ENCODE results near the gene OR4K17. TPM values are rescaled to one million over a fixed set of nuclear protein-coding genes. Genes with fewer than 3 reads are reported as not detected.
"Not testable (repeated sequence)": the region's sequence is repeated elsewhere in the genome, so short reads cannot be mapped to it uniquely, and the experiment has no call there.

Gene OR4K17
- total RNA-seq, 1 donor = not detected

- H3K4me2 ChIP-seq (ENCODE audit: insufficient read depth, low read length) = no peak overlapping the region
- H3K4me1 ChIP-seq (ENCODE audit: insufficient read depth, low read length) = no peaks in the 10 kb centered on the region
- no peaks in the 10 kb centered on the region for H3K79me2 ChIP-seq (ENCODE audit: insufficient read depth, low read length)
- no peak for TF ChIP-seq CTCF (IDR thresholded peaks at IDR 0.05; ENCODE audit: extremely low read depth, low read depth, low read length)
- H4K20me1 ChIP-seq (ENCODE audit: insufficient read depth, low read length) = no peaks in the 10 kb centered on the region
- no peak overlapping the region for H3K4me3 ChIP-seq (ENCODE audit: insufficient read depth, low read length)
- no peak overlapping the region for H3K27ac ChIP-seq (ENCODE audit: low read depth, low read length)
- H3K36me3 ChIP-seq (ENCODE audit: insufficient read depth, low read length) = no peaks in the 10 kb centered on the region
- no peaks in the 10 kb centered on the region for H3K27me3 ChIP-seq (ENCODE audit: insufficient read depth, low read length)
- DNase-seq (ENCODE audit: insufficient read length, low spot score, missing footprints) = no peak
- H3K9me3 ChIP-seq (ENCODE audit: low read depth, low read length) = no peaks in the 10 kb centered on the region
- H2AFZ ChIP-seq (ENCODE audit: low read length) = no peak overlapping the region
These were observed 33.4 kb downstream of the OR4K17 start for GRCh38 chr14:20143911-20144310.

GRCh38 chr14:20144820-20145219 is 34.3 kb downstream of the OR4K17 start:
- no peaks in the 10 kb centered on the region for H3K9me3 ChIP-seq (ENCODE audit: low read depth, low read length)
- no peaks in the 10 kb centered on the region for H3K36me3 ChIP-seq (ENCODE audit: insufficient read depth, low read length)
- H3K4me2 ChIP-seq (ENCODE audit: insufficient read depth, low read length) = no peak overlapping the region
- H3K4me3 ChIP-seq (ENCODE audit: insufficient read depth, low read length) = no peak overlapping the region
- no peaks in the 10 kb centered on the region for H3K27me3 ChIP-seq (ENCODE audit: insufficient read depth, low read length)
- TF ChIP-seq CTCF (IDR thresholded peaks at IDR 0.05; ENCODE audit: extremely low read depth, low read depth, low read length) = no peak
- no peak overlapping the region for H3K27ac ChIP-seq (ENCODE audit: low read depth, low read length)
- no peaks in the 10 kb centered on the region for H3K79me2 ChIP-seq (ENCODE audit: insufficient read depth, low read length)
- H4K20me1 ChIP-seq (ENCODE audit: insufficient read depth, low read length) = no peaks in the 10 kb centered on the region
- DNase-seq (ENCODE audit: insufficient read length, low spot score, missing footprints) = no peak
- H3K4me1 ChIP-seq (ENCODE audit: insufficient read depth, low read length) = no peaks in the 10 kb centered on the region
- H2AFZ ChIP-seq (ENCODE audit: low read length) = no peak overlapping the region

- peaks cover 2% of the 10 kb centered on the region for H3K9me3 ChIP-seq (ENCODE audit: low read depth, low read length)
- no peaks in the 10 kb centered on the region for H4K20me1 ChIP-seq (ENCODE audit: insufficient read depth, low read length)
- no peak for DNase-seq (ENCODE audit: insufficient read length, low spot score, missing footprints)
- H2AFZ ChIP-seq (ENCODE audit: low read length) = no peak overlapping the region
- no peaks in the 10 kb centered on the region for H3K4me1 ChIP-seq (ENCODE audit: insufficient read depth, low read length)
- H3K79me2 ChIP-seq (ENCODE audit: insufficient read depth, low read length) = no peaks in the 10 kb centered on the region
- no peak overlapping the region for H3K4me3 ChIP-seq (ENCODE audit: insufficient read depth, low read length)
- no peak overlapping the region for H3K4me2 ChIP-seq (ENCODE audit: insufficient read depth, low read length)
- no peak for TF ChIP-seq CTCF (IDR thresholded peaks at IDR 0.05; ENCODE audit: extremely low read depth, low read depth, low read length)
- H3K27ac ChIP-seq (ENCODE audit: low read depth, low read length) = no peak overlapping the region
- H3K27me3 ChIP-seq (ENCODE audit: insufficient read depth, low read length) = no peaks in the 10 kb centered on the region
- no peaks in the 10 kb centered on the region for H3K36me3 ChIP-seq (ENCODE audit: insufficient read depth, low read length)
These were observed 53.9 kb downstream of the OR4K17 start for GRCh38 chr14:20164462-20164861.

- no peak overlapping the region for H3K27ac ChIP-seq (ENCODE audit: low read depth, low read length)
- peaks cover 2% of the 10 kb centered on the region for H3K9me3 ChIP-seq (ENCODE audit: low read depth, low read length)
- no peaks in the 10 kb centered on the region for H3K79me2 ChIP-seq (ENCODE audit: insufficient read depth, low read length)
- no peaks in the 10 kb centered on the region for H3K4me1 ChIP-seq (ENCODE audit: insufficient read depth, low read length)
- no peak overlapping the region for H3K4me2 ChIP-seq (ENCODE audit: insufficient read depth, low read length)
- no peak overlapping the region for H3K4me3 ChIP-seq (ENCODE audit: insufficient read depth, low read length)
- H3K36me3 ChIP-seq (ENCODE audit: insufficient read depth, low read length) = no peaks in the 10 kb centered on the region
- no peak for TF ChIP-seq CTCF (IDR thresholded peaks at IDR 0.05; ENCODE audit: extremely low read depth, low read depth, low read length)
- H2AFZ ChIP-seq (ENCODE audit: low read length) = no peak overlapping the region
- H4K20me1 ChIP-seq (ENCODE audit: insufficient read depth, low read length) = no peaks in the 10 kb centered on the region
- no peaks in the 10 kb centered on the region for H3K27me3 ChIP-seq (ENCODE audit: insufficient read depth, low read length)
- no peak for DNase-seq (ENCODE audit: insufficient read length, low spot score, missing footprints)
These were observed 56.6 kb downstream of the OR4K17 start for GRCh38 chr14:20167091-20167490.

- not testable (repeated sequence) for H3K9me3 ChIP-seq (ENCODE audit: low read depth, low read length); H2AFZ ChIP-seq (ENCODE audit: low read length); H3K4me1 ChIP-seq (ENCODE audit: insufficient read depth, low read length); H3K27ac ChIP-seq (ENCODE audit: low read depth, low read length); DNase-seq (ENCODE audit: insufficient read length, low spot score, missing footprints); H3K4me2 ChIP-seq (ENCODE audit: insufficient read depth, low read length); H3K79me2 ChIP-seq (ENCODE audit: insufficient read depth, low read length); H3K4me3 ChIP-seq (ENCODE audit: insufficient read depth, low read length); H3K36me3 ChIP-seq (ENCODE audit: insufficient read depth, low read length); H3K27me3 ChIP-seq (ENCODE audit: insufficient read depth, low read length); H4K20me1 ChIP-seq (ENCODE audit: insufficient read depth, low read length)
These were observed 59.3 kb downstream of the OR4K17 start for GRCh38 chr14:20169852-20170251.

Data from osteoblast (primary cell).